Tongue (tissue), 2 donors: ENCODE measurements around the gene NUDT22. TPM values are rescaled to one million over a fixed set of nuclear protein-coding genes. Genes with fewer than 3 reads are reported as not detected.
"Not testable (repeated sequence)": the region's sequence is repeated elsewhere in the genome, so short reads cannot be mapped to it uniquely, and the experiment has no call there.

Experiments used
- DNase-seq: peaks from one replicate; pipeline ENCODE4 v3.0.0-alpha.2; 2015
- total RNA-seq: library from RNA; depleted of rRNA; stranded (reverse); fragments of >200 nt; gene quantifications from one replicate; pipeline ENCODE4 v1.2.3, GENCODE V29; 2014

The NUDT22 gene
- total RNA-seq, 1 donor from 2014 or later = 35.1 TPM

GRCh38 chr11:64243236-64243854, 17.3 kb downstream of the NUDT22 start:
- DNase-seq = no peak

GRCh38 chr11:64244107-64244506, 18.0 kb downstream of the NUDT22 start:
- DNase-seq = no peak

DNA sequence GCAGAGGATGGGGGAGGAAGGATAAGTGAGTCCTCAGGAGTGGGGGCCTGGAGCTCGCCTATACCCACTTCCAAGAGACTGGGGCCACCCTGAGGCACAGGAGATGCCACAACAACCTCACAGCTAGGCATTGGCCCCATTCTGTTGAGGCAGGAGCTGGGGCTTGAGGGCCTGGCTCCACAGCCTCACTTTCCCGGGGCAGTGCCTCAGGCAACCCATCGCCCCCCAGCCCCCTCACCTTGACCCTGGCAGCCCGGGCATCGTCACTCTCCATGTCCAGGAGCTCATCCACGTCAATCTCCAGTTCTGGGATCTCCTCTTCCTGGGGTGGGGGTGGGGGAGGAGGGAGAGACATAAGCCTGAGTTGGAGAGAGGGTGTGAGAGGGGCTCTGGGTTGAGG, 18.9 kb downstream of the NUDT22 start:
- no peak for DNase-seq

DNA sequence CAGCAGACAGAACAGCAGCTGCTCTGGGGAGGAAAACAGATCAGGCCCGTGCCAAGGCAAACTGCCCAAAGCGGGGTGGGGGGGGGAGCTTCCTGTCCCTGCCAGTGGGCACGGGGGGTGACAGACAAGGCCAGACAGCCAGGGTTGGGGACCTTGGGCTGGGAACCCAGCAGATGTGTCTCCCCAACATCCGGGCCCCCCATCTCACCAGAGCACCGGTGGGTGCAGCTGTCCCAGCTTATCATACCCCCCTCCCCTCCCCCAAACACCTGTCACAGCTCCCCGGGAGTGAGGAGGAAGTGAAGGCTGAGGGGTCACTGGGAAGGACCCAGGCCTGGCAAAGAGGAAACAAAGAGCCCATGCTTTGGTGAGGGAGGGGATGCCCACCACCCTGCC, 19.3 kb downstream of the NUDT22 start:
- peak; percentile 90 for DNase-seq

DNA sequence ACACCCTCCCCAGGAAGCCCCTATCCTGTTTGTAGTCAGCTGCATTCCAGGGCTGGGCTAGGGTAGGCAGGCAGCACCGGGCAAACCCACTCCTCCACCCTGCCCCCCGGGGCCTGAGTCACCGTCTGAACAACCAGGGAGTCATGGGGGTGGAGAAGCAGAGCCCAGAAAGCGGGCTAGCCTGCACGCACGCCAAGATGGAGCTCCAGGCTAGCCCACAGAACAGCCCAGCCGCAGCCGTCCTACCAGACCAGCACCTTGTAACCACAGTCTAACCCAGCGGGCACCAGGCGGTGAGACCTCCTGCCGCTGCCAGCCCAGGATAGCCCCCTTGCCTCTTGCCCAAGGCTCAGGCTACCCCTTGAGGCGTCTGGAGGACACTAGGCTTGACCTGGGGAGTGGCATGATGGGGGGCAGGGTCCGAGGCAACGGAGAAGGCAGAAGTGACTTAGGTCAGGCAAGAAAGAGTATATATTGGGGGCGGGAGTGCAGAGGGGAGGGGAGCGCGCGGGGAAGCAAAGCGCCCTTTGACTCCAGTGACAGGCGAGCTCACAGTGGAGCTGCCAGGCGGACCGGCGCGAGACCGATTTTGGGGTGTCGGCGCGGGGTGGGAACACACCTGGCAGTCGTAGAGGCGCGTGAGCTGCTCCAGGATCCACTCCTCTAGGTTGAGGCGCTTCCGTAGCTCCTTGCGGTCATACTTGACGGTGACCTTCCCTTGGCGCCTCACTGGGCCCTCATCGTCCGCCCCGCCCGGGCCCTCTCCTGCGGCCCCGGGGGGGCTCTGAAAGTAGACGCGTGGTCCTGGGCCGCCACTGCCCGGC, 19.9 kb downstream of the NUDT22 start:
- DNase-seq = peak; percentile 90

DNA sequence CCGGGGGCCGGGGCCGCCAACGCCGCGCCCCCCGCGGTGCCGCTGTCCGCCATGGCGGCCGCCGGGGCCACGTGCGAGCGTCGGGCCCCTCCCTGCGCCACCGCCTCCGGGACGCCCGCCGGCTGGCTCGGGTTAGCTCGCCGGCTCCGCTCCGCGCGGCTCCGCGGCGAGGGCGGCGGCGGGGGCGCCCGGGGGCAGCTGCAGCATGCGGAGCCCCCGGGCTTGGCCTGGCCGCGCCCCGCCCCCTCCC, 20.5 kb downstream of the NUDT22 start:
- DNase-seq = not testable (repeated sequence)

DNA sequence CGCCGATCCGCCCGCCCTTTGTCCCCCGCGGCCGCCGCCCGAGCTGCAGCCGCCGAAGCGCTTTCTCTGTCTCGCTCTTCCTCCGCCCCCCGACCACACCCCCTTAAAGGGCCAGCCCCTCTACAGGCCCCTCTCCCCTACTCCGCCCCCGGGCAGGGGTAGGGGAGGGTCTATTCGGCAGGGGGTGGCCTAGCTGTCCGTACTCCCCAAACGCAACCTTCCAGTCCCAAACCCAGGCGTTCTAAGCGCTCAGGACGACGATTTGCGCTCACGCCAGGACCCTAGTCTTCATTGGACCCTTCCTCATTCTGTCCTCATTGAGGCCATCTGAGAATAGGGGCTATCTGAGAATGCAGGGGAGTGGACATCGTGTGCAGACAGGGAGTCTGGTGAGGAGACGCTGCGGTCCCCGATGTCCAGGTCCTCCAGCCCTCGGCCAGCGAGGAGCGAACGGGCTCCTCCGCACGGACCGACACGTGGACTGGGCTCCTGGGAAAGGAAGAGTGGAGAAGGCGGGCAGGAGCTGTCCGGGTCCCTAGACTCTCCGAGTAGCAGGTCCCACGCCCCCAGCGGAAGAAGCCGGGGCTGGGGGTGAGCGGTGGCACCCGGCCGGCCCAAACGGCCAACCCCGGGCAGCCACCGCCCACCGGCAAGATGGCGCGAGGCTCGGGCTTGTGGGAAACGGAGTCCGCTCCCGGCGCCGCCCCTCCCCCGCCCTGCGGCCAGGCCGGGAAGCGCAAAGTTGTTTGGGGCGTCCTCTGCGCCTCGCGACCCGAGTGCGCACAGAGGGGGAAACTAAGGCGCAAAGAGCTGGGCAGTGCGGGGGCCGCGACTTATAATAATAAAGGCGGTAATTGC, 21.0 kb downstream of the NUDT22 start, which contains the start of gene PPP1R14B:
TSS of gene PPP1R14B (minus strand) at position 73 of the 858 bp plus-strand sequence. CDS start 270 bp downstream, outside the sequence.
- DNase-seq = peak; percentile 95

DNA sequence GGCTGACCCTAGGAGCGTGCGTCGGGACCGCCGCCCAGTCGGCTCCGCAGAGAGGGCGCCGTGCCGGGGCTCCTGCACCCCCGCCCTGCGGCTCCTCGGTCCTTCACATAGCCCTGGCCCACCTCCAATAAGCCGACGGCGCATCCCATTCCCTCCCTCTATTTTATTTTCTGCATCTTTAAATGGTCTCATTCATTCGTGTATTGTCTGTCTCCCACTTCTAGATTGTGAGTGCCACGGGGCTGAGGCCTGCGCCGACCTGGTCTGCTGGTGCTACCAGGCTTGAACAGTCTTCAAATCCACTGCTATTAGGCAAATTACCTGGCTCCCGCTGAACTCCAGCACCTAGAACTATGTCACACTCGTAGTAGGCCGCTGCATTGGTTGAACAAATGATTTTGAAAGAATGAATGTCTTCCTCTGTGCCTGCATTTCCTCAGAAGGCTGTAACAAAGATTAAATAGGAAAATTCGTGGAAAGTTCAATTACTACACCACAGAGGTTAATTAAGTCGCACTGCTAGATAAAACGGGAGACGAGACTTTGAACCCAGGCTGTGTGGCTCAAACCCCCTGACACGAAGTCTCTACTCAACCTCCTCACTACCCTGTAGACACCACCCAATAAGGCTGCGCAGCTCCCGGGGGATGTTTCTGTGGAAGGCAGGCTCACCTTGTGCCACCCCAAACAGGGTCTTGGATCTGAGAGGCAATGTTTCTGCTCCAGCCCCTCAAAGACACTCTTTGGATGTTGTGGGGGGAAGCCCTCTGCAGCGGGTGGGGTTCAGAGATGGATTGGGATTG, 21.9 kb downstream of the NUDT22 start:
- DNase-seq = peak; percentile 54

- DNase-seq = no peak
These were observed 22.5 kb downstream of the NUDT22 start for GRCh38 chr11:64248578-64248977.

DNA sequence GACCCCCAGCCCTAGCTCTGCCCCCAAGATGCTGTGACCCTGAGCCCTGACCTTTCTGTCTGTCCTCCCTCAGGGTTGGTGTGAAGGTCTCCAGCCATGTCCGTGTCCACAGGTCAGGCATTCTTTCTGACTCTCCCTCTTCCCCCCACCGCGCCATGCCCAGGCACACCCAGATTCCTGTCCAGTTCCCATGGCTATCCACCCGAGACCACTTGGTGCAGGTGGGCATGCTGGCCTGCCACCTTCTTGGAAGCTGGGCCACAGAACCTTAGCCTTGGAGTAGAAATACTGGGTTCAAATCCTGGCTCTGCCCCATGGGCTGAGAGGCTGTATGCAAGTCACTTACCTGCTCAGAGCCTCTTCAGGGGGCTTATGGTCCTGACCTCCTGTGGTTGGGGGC, 23.0 kb downstream of the NUDT22 start:
- no peak for DNase-seq

DNA sequence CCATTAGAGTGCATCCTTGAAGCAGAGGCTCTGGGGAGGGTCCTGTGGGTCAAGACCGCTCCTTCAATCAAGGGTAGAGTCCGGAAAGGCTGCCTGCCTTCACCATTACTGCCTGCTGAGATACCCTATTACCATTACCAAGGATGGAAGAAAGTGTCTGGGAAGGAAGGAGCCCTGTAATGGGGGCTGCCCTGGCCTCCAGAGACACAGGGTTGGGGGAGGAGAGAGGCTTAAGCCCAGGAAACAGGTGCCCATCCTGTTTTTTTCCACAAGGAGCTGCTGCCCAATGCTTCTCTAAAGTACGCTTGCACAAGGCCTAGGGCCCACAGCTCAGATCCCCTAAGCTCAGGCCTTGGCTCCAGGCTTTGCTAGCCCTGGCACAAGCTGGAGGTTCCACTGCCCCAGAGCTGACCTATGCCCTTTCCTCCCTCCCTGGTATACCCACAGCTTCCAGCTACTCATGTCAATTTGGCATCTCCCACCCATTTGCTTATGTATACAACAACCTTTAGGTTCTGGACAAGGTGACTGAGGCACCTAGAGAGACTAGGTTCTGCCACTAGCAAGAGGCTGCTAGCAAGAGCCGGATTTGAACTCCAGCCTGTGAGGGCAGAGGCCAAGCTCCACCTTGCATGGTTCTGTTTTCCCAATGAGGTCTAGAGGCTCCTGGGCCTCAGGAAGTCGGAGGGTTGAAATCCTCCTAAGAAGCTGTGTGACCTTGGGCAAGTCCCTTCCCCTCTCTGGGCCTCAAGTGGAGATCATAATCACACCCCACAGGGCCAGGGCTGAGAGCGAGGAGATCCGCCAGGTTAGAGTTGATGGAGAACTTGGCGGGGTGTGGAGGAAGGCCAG, 23.7 kb downstream of the NUDT22 start:
- DNase-seq = no peak

DNA sequence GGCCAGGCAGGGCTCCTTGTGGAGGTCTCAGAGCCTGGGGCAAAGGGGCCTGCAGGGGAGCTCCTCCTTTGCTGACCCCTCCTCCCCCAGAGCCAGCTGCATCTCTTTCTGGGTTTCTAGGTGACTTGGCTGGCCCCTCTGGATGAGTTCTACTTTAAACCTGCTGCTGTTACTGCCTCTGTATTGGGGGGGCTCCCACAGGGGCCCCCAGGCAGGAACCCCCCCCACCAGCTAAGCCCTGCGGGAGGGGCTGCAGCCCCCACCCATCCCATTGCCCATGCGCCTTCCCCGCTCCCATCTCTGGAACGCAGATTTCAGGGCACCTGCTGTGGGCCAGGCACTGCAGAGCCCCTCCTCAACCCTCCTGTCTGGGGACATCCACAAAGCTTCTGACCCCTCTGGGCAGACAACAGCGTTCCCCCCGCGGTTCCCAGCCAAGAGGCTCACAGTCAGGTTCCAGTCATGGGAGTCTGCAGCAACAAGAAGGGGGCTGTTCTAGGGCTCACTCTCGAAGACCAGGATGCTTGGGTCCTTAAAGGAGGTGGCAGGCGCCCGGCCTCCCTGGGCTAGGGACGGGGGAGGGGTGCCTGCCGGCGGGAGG, 24.4 kb downstream of the NUDT22 start:
- DNase-seq = no peak

GRCh38 chr11:64251016-64251752, 25.1 kb downstream of the NUDT22 start, which contains the start of gene PLCB3:
Gene PLCB3 (plus strand): TSS chr11:64251530. CDS start chr11:64251650, 120 bp downstream.
- DNase-seq = peak; percentile 62

GRCh38 chr11:64251753-64252002, 25.6 kb downstream of the NUDT22 start:
- DNase-seq = no peak

DNA sequence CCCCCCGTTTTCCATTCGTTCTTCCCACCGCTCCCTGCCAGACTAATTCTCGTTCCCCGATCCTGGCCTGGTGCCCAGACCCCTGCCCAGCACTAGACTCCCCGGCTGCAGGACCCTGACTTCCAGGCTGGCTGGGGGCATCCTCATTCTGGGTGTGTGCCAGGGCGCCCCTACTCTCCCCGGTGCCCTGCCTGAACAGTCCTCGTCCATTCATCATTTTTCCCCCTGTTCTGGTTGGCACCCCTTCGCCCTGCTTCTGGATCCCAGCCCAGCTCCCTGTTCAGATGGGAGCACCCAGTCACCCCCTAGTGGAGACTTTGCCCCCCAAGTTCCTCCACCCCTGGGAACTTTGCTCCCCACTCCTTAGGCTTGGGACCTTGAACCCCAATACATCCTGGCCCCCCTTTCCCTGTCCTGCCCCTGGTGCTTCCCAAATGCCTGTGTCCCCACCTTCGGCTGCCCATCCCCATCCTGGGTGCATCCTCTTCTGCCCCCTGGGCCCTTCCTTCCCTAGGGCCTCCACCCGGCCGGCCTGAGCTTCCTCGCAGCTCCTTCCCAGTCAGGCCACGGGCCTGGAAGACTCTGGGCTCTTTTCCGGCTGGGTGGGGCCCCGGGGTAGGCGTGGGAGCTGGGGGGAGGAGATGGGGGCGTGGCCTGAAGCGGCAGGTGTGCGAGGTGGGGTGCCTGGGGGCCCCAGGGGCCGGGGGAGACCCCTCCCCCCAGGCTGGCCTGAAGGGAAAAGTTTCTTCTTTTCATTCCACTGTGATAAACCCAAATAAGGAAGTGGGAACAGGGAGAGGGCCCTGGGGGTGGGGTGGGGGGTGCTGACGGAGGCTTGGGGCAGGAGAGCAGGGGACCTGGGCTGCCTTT, 26.2 kb downstream of the NUDT22 start:
- no peak for DNase-seq

- DNase-seq = no peak
These were observed 27.0 kb downstream of the NUDT22 start for GRCh38 chr11:64253043-64253442.

DNA sequence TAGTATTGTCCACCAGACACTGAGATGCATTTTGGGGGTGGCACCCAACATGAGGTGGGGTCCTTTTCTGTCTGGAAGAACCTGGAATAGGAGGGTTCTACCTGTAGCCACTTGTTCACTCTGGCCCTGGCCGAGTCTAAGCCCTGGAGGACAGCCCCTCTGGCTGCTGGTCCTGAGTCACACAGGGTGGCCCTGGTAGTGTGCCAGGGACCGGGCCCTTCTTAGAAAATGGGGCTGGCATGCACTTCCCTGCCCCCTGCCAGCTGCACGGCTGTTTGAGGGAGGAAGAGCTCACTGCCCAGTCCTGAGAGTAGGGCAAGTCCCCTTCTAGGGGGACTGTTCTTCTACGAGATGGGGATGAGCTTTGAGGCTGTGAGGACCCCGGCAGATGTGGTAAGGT, 27.4 kb downstream of the NUDT22 start:
- no peak for DNase-seq

DNA sequence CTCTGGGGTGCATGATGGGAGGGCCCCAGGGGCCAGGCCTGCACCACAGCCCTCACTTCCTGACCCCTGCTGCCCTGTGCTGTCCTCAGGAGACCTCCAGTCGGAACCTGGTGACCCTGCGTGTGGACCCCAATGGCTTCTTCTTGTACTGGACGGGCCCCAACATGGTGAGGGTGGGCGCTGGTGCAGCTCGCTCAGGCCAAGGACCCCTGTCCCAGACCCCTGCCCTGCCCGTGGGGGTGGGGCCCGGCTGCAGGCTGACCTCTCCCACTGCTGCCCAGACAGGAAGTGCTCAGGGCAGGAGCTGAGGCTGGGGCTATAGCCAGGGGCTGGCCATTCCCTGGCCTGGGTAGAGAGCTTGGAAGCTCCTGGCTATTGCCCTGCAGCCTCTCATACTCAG, 28.3 kb downstream of the NUDT22 start:
- no peak for DNase-seq
